NB4 (cell line): ENCODE data around the gene LTF.

Experiments used
- POLR2A ChIP-seq: IDR thresholded peaks from 2 replicates; pipeline ENCODE4 v1.6.1; 2011; ENCODE audit warnings: mild to moderate bottlenecking; ENCODE audit not compliant: insufficient read length; ENCODE audit errors: extremely low read depth
- TF ChIP-seq, protein P1 (sequence below): IDR thresholded peaks from one replicate; pipeline ENCODE4 v1.5.1; 2012; ENCODE audit warnings: low read depth, low read length

DNA sequence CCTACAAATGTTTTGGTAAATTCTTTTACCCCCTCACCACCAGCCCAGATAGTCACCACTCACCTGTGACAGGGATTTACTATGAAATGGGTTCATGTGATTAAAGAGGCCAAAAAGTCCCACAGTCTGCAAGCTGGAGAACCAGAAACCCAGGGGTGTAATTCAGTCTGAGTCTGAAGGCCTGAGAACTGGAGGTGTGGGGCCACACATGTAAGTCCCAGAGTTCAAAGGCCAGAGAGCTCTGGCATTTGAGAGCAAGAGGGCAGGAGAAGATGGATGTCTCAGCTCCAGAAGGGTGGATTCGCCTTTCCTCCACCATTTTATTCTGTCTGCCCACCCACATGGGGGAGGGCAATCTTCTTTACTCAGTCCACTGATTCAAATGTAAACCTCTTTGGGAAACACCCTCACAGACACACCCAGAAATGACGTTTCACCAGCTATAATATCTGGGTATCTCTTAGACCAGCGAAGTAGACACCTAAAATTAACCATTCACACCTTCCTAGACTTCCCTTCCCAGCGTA lies 45.0 kb upstream of the LTF start:
- no peak for TF ChIP-seq POLR2A
- TF ChIP-seq, protein P1, sequence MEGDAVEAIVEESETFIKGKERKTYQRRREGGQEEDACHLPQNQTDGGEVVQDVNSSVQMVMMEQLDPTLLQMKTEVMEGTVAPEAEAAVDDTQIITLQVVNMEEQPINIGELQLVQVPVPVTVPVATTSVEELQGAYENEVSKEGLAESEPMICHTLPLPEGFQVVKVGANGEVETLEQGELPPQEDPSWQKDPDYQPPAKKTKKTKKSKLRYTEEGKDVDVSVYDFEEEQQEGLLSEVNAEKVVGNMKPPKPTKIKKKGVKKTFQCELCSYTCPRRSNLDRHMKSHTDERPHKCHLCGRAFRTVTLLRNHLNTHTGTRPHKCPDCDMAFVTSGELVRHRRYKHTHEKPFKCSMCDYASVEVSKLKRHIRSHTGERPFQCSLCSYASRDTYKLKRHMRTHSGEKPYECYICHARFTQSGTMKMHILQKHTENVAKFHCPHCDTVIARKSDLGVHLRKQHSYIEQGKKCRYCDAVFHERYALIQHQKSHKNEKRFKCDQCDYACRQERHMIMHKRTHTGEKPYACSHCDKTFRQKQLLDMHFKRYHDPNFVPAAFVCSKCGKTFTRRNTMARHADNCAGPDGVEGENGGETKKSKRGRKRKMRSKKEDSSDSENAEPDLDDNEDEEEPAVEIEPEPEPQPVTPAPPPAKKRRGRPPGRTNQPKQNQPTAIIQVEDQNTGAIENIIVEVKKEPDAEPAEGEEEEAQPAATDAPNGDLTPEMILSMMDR = no peak
